ENCODE results near the gene ANKMY1.

ANKMY1 gene

GRCh38 chr2:240578110-240578450 lies 20.3 kb upstream of the ANKMY1 start:
- no peak for DNase-seq

GRCh38 chr2:240577281-240578109 lies 19.7 kb upstream of the ANKMY1 start:
- DNase-seq, result no peak

GRCh38 chr2:240576436-240577205 lies 18.8 kb upstream of the ANKMY1 start:
- DNase-seq, result no peak

GRCh38 chr2:240576036-240576435 lies 18.2 kb upstream of the ANKMY1 start:
- DNase-seq, result no peak

GRCh38 chr2:240575101-240575965 lies 17.5 kb upstream of the ANKMY1 start:
- DNase-seq, result no peak

GRCh38 chr2:240574386-240575100 lies 16.8 kb upstream of the ANKMY1 start:
- DNase-seq, result no peak

- DNase-seq, result no peak
Observed at GRCh38 chr2:240573516-240574385, 16.0 kb upstream of the ANKMY1 start.

GRCh38 chr2:240573071-240573515 lies 15.3 kb upstream of the ANKMY1 start:
- no peak for DNase-seq

- no peak for DNase-seq
Observed at GRCh38 chr2:240572141-240573031, 14.6 kb upstream of the ANKMY1 start.

- DNase-seq, result no peak
Observed at GRCh38 chr2:240571314-240571973, 13.7 kb upstream of the ANKMY1 start.

- DNase-seq, result no peak
Observed at GRCh38 chr2:240570531-240571313, 12.9 kb upstream of the ANKMY1 start.

GRCh38 chr2:240569998-240570530 lies 12.3 kb upstream of the ANKMY1 start:
- DNase-seq, result no peak

- DNase-seq, result no peak
Observed at GRCh38 chr2:240569523-240569997, 11.8 kb upstream of the ANKMY1 start.

GRCh38 chr2:240568678-240569522 lies 11.1 kb upstream of the ANKMY1 start:
- DNase-seq, result peak; percentile 53

- DNase-seq, result peak; percentile 56
Observed at GRCh38 chr2:240567872-240568677, 10.3 kb upstream of the ANKMY1 start, which contains the start of gene RNPEPL1. Gene RNPEPL1, plus strand, starts transcription at chr2:240568484. Its CDS starts 103 bp downstream, at chr2:240568587.

- peak; percentile 57 for DNase-seq
Observed at GRCh38 chr2:240567137-240567871, 9.5 kb upstream of the ANKMY1 start.

Measured in activated CD4-positive, alpha-beta T cell treated with anti-CD3 and anti-CD28 coated beads, Interleukin-10, Interleukin-2, amounts not matched to agents 100 ng/mL and 50 ng/mL, durations not matched to agents 16 hours and 8 hours (primary cell).